Fibroblast of peridontal ligament (primary cell): ENCODE results near the gene SLC29A1.

Experiments used
- DNase-seq: peaks from one replicate; pipeline ENCODE4 v3.0.0-alpha.2; 2010; ENCODE audit errors: extremely low read depth

The SLC29A1 gene

GRCh38 chr6:44255105-44255808 lies 31.9 kb downstream of the SLC29A1 start:
- no peak for DNase-seq

- DNase-seq: no peak
Observed at GRCh38 chr6:44255871-44256774, 32.7 kb downstream of the SLC29A1 start.

- no peak for DNase-seq
Observed at GRCh38 chr6:44256775-44257024, 33.3 kb downstream of the SLC29A1 start.

- peak; percentile 45 for DNase-seq
Observed at GRCh38 chr6:44257025-44257752, 33.8 kb downstream of the SLC29A1 start, which contains the start of gene SLC35B2. SLC35B2 (minus strand) TSS chr6:44257528; CDS start chr6:44257410, 118 bp downstream.

GRCh38 chr6:44257753-44258324 lies 34.4 kb downstream of the SLC29A1 start:
- DNase-seq: no peak

- no peak for DNase-seq
Observed at GRCh38 chr6:44258325-44258863, 35.0 kb downstream of the SLC29A1 start.

GRCh38 chr6:44258921-44259320 lies 35.5 kb downstream of the SLC29A1 start:
- no peak for DNase-seq

- DNase-seq: no peak
Observed at GRCh38 chr6:44260011-44260410, 36.6 kb downstream of the SLC29A1 start.

- DNase-seq: no peak
Observed at GRCh38 chr6:44260451-44261297, 37.3 kb downstream of the SLC29A1 start.

GRCh38 chr6:44261581-44261980 lies 38.2 kb downstream of the SLC29A1 start:
- no peak for DNase-seq

- DNase-seq: no peak
Observed at GRCh38 chr6:44262467-44263353, 39.3 kb downstream of the SLC29A1 start.

- DNase-seq: no peak
Observed at GRCh38 chr6:44263354-44264100, 40.1 kb downstream of the SLC29A1 start.

- DNase-seq: no peak
Observed at GRCh38 chr6:44264154-44265006, 41.0 kb downstream of the SLC29A1 start.

GRCh38 chr6:44265007-44265721 lies 41.8 kb downstream of the SLC29A1 start, which contains the start of gene NFKBIE:
NFKBIE (minus strand) TSS chr6:44265551; CDS start chr6:44265346, 205 bp downstream.
- peak; percentile 81 for DNase-seq

- DNase-seq: no peak
Observed at GRCh38 chr6:44265722-44266233, 42.4 kb downstream of the SLC29A1 start.

- DNase-seq: no peak
Observed at GRCh38 chr6:44266347-44266746, 43.0 kb downstream of the SLC29A1 start.

- no peak for DNase-seq
Observed at GRCh38 chr6:44267252-44267651, 43.9 kb downstream of the SLC29A1 start.
